GM12873 (cell line): ENCODE results near the gene CSAD.

Experiments used
- CTCF ChIP-seq: IDR thresholded peaks from 2 replicates; pipeline ENCODE4 v1.5.1; 2012; ENCODE audit warnings: low read depth, mild to moderate bottlenecking, moderate library complexity, low read length, control low read depth; ENCODE audit not compliant: insufficient read depth; ENCODE audit errors: missing control alignments

Gene CSAD

GRCh38 chr12:53170876-53171724 is 9.6 kb downstream of the CSAD start:
- TF ChIP-seq CTCF, result no peak

- TF ChIP-seq CTCF, result no peak
These were observed 10.5 kb downstream of the CSAD start for GRCh38 chr12:53170215-53170614.

- TF ChIP-seq CTCF, result no peak
These were observed 11.1 kb downstream of the CSAD start for GRCh38 chr12:53169644-53170043.

GRCh38 chr12:53166837-53167236 is 13.9 kb downstream of the CSAD start:
- no peak for TF ChIP-seq CTCF

GRCh38 chr12:53161119-53161911 is 19.4 kb downstream of the CSAD start:
- no peak for TF ChIP-seq CTCF

- TF ChIP-seq CTCF, result no peak
These were observed 20.1 kb downstream of the CSAD start for GRCh38 chr12:53160673-53161072.

GRCh38 chr12:53160000-53160399 is 20.7 kb downstream of the CSAD start:
- TF ChIP-seq CTCF, result no peak
